ENCODE measurements around the gene TGFBR2.

TGFBR2 gene

DNA sequence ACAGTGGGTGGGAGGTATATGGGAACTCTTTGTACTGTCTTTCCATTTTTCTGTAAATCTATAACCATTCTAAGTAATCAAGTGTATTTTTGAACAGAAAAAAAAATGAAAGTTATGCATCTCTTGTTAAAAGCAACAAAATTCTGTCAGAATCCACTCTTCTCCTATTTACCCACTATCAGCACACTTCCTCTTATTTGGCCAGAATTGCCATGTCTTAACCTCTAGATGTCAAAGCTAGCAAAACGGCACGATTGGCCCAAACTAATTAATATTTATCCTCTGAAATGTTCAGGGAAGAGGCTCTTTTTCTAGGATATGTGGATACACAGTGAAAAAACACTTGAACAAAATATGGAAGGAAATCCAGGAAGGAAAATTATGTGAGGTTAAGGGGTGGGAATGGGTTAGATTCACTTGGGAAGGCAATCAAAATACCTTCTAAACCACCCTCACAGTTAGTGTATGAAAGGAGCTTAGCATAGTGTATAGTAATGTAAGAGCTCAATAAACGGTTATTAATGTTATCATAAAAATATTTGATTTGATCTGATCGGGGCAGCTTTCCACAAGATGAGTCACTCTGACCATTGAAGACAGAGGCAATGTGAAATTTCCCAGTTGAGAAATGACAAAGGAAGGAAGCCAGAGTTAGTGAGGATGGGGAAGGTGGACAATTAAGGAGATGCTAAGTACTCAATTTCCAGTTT lies 20.1 kb upstream of the TGFBR2 start:
- Histone ChIP-seq H4K20me1 (ENCODE audit: insufficient read depth, low read length, poor library complexity, severe bottlenecking) (no peaks in the 10 kb centered on the region), H3K9me2 (replicated peaks; ENCODE audit: low read depth, low read length) (no peaks in the 10 kb centered on the region), H3K4me3 (ENCODE audit: low read length, poor library complexity, severe bottlenecking) (no peak overlapping the region), H3K4me2 (ENCODE audit: low read depth, low read length, poor library complexity, severe bottlenecking) (no peak overlapping the region), H3K27me3 (ENCODE audit: insufficient read depth, low read length, poor library complexity, severe bottlenecking) (no peaks in the 10 kb centered on the region), H3K79me2 (ENCODE audit: insufficient read depth, low read length) (no peaks in the 10 kb centered on the region), H3K9me3 (ENCODE audit: insufficient read depth, low read depth, low read length) (no peaks in the 10 kb centered on the region), H3K4me1 (ENCODE audit: insufficient read depth, low read length, poor library complexity, severe bottlenecking) (no peaks in the 10 kb centered on the region), H2AFZ (ENCODE audit: low read length) (no peak overlapping the region), H3K9ac (ENCODE audit: low read depth, low read length, poor library complexity, severe bottlenecking) (no peak overlapping the region), H3K36me3 (ENCODE audit: insufficient read depth, low read length) (no peaks in the 10 kb centered on the region), H3F3A (ENCODE audit: low read depth) (no peaks in the 10 kb centered on the region)
- TF ChIP-seq CTCF (conservative IDR thresholded peaks at IDR 0.05; ENCODE audit: low read length) = no peak
- TF ChIP-seq EZH2phosphoT487 (IDR thresholded peaks at IDR 0.05; ENCODE audit: borderline replicate concordance) = no peak

GRCh38 chr3:30586806-30587486 lies 19.5 kb upstream of the TGFBR2 start:
- Histone ChIP-seq H3K36me3 (ENCODE audit: insufficient read depth, low read length) (no peaks in the 10 kb centered on the region), H3K9ac (ENCODE audit: low read depth, low read length, poor library complexity, severe bottlenecking) (no peak overlapping the region), H3K4me1 (ENCODE audit: insufficient read depth, low read length, poor library complexity, severe bottlenecking) (no peaks in the 10 kb centered on the region), H3K4me3 (ENCODE audit: low read length, poor library complexity, severe bottlenecking) (no peak overlapping the region), H2AFZ (ENCODE audit: low read length) (no peak overlapping the region), H3F3A (ENCODE audit: low read depth) (no peaks in the 10 kb centered on the region), H3K9me2 (replicated peaks; ENCODE audit: low read depth, low read length) (no peaks in the 10 kb centered on the region), H3K79me2 (ENCODE audit: insufficient read depth, low read length) (no peaks in the 10 kb centered on the region), H3K4me2 (ENCODE audit: low read depth, low read length, poor library complexity, severe bottlenecking) (no peak overlapping the region), H3K27me3 (ENCODE audit: insufficient read depth, low read length, poor library complexity, severe bottlenecking) (no peaks in the 10 kb centered on the region), H3K9me3 (ENCODE audit: insufficient read depth, low read depth, low read length) (no peaks in the 10 kb centered on the region), H4K20me1 (ENCODE audit: insufficient read depth, low read length, poor library complexity, severe bottlenecking) (no peaks in the 10 kb centered on the region)
- TF ChIP-seq EZH2phosphoT487 (IDR thresholded peaks at IDR 0.05; ENCODE audit: borderline replicate concordance) = no peak
- no peak for TF ChIP-seq CTCF (conservative IDR thresholded peaks at IDR 0.05; ENCODE audit: low read length)

DNA sequence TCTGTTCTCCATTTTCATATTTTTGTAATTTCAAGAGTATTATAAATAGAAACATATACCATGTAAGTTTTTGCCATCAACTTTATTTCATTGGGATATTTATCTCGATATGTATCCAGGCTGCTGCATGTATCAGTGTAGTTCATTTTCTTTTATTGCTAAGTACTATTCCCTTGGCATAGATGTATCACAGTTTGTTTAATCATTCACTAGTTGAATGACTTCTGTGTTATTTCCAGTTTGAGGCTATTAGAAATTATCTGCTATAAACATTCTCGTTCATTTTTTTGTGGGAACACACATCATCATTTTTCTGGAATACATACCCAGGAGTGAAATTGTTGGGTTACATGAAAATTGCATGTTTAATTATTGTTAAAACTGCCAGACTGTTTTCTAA lies 18.5 kb upstream of the TGFBR2 start:
- no peaks in the 10 kb centered on the region for H3K36me3 ChIP-seq (ENCODE audit: insufficient read depth, low read length)
- no peaks in the 10 kb centered on the region for H3K9me2 ChIP-seq (replicated peaks; ENCODE audit: low read depth, low read length)
- H3F3A ChIP-seq (ENCODE audit: low read depth) = no peaks in the 10 kb centered on the region
- H3K4me2 ChIP-seq (ENCODE audit: low read depth, low read length, poor library complexity, severe bottlenecking) = no peak overlapping the region
- no peak for TF ChIP-seq CTCF (conservative IDR thresholded peaks at IDR 0.05; ENCODE audit: low read length)
- no peak for TF ChIP-seq EZH2phosphoT487 (IDR thresholded peaks at IDR 0.05; ENCODE audit: borderline replicate concordance)
- no peak overlapping the region for H3K4me3 ChIP-seq (ENCODE audit: low read length, poor library complexity, severe bottlenecking)
- H3K9ac ChIP-seq (ENCODE audit: low read depth, low read length, poor library complexity, severe bottlenecking) = no peak overlapping the region
- no peaks in the 10 kb centered on the region for H3K79me2 ChIP-seq (ENCODE audit: insufficient read depth, low read length)
- no peaks in the 10 kb centered on the region for H3K27me3 ChIP-seq (ENCODE audit: insufficient read depth, low read length, poor library complexity, severe bottlenecking)
- H3K9me3 ChIP-seq (ENCODE audit: insufficient read depth, low read depth, low read length) = no peaks in the 10 kb centered on the region
- no peaks in the 10 kb centered on the region for H4K20me1 ChIP-seq (ENCODE audit: insufficient read depth, low read length, poor library complexity, severe bottlenecking)
- no peaks in the 10 kb centered on the region for H3K4me1 ChIP-seq (ENCODE audit: insufficient read depth, low read length, poor library complexity, severe bottlenecking)
- no peak overlapping the region for H2AFZ ChIP-seq (ENCODE audit: low read length)
